Neuronal stem cell (in vitro differentiated cells): ENCODE results near the gene PLCXD3.

Experiments used
- DNase-seq: peaks from one replicate; pipeline ENCODE4 v3.0.0-alpha.2; 2013; ENCODE audit warnings: low spot score
- H2AFZ ChIP-seq: one replicate; pipeline ENCODE4 v1.6.1; 2013; ENCODE audit warnings: mild to moderate bottlenecking, low read length, inconsistent platforms
- H2AK5ac ChIP-seq: 2 replicates; pipeline ENCODE4 v1.6.1; 2013; ENCODE audit warnings: low read depth, mild to moderate bottlenecking, inconsistent platforms, low read length, moderate library complexity, mixed read lengths
- H2BK120ac ChIP-seq: 2 replicates; pipeline ENCODE4 v1.6.1; 2013; ENCODE audit warnings: low read depth, mild to moderate bottlenecking, inconsistent platforms, low read length, moderate library complexity, mixed read lengths
- H2BK12ac ChIP-seq: one replicate; pipeline ENCODE4 v1.6.1; 2013; ENCODE audit warnings: low read length, inconsistent platforms
- H2BK15ac ChIP-seq: 2 replicates; pipeline ENCODE4 v1.6.1; 2013; ENCODE audit warnings: mild to moderate bottlenecking, low read length, inconsistent platforms, mixed read lengths
- H2BK5ac ChIP-seq: one replicate; pipeline ENCODE4 v1.6.1; 2013; ENCODE audit warnings: inconsistent platforms, mild to moderate bottlenecking, low read length, moderate library complexity
- H3K14ac ChIP-seq: one replicate; pipeline ENCODE4 v1.6.1; 2013; ENCODE audit warnings: low read length, inconsistent platforms
- H3K18ac ChIP-seq: 2 replicates; pipeline ENCODE4 v1.6.1; 2013; ENCODE audit warnings: low read length, inconsistent platforms
- H3K23ac ChIP-seq: 2 replicates; pipeline ENCODE4 v1.6.1; 2013; ENCODE audit warnings: low read depth, mild to moderate bottlenecking, mixed read lengths, low read length, inconsistent platforms; ENCODE audit not compliant: poor library complexity
- H3K27ac ChIP-seq: replicated peaks from 3 replicates; pipeline ENCODE4 v1.5.1; 2013; ENCODE audit warnings: low read length, inconsistent platforms
- H3K27me3 ChIP-seq, 3 experiments: 2 replicates each; pipeline ENCODE4 v1.6.1; 2013; ENCODE audit warnings: low read length in 3 of 3, mild to moderate bottlenecking in 2 of 3, inconsistent platforms in 1 of 3, low read depth in 1 of 3, mixed read lengths in 1 of 3, moderate library complexity in 1 of 3; ENCODE audit not compliant: control insufficient read depth in 3 of 3, insufficient read depth in 3 of 3
- H3K36me3 ChIP-seq, 2 donors: replicated peaks in 1 of 2; 2 replicates each; pipeline ENCODE4 v1.6.1; 2013; ENCODE audit warnings: low read length in 2 of 2; ENCODE audit not compliant: control insufficient read depth in 2 of 2, insufficient read depth in 2 of 2
- H3K4ac ChIP-seq: 2 replicates; pipeline ENCODE4 v1.6.1; 2013; ENCODE audit warnings: inconsistent platforms, mild to moderate bottlenecking, low read length, moderate library complexity
- H3K4me1 ChIP-seq, 2 donors: 1 replicate in 1 of 2; 2 replicates in 1 of 2; pipeline ENCODE4 v1.6.1; 2013; ENCODE audit warnings: low read length in 2 of 2, low read depth in 1 of 2; ENCODE audit not compliant: control insufficient read depth in 2 of 2, insufficient read depth in 1 of 2
- H3K4me2 ChIP-seq: one replicate; pipeline ENCODE4 v1.6.1; 2013; ENCODE audit warnings: mild to moderate bottlenecking, low read length, inconsistent platforms; ENCODE audit not compliant: insufficient read depth, poor library complexity, severe bottlenecking
- H3K4me3 ChIP-seq, 2 donors: 2 replicates each; pipeline ENCODE4 v1.5.1; 2013; ENCODE audit warnings: low read length in 2 of 2, mild to moderate bottlenecking in 2 of 2, inconsistent platforms in 1 of 2, moderate library complexity in 1 of 2
- H3K79me1 ChIP-seq: one replicate; pipeline ENCODE4 v1.6.1; 2013; ENCODE audit warnings: low read depth, mild to moderate bottlenecking, inconsistent platforms, low read length, moderate library complexity
- H3K9ac ChIP-seq: one replicate; pipeline ENCODE4 v1.6.1; 2013; ENCODE audit warnings: mild to moderate bottlenecking, low read depth, low read length, inconsistent platforms; ENCODE audit not compliant: poor library complexity
- H3K9me3 ChIP-seq, 2 donors: replicated peaks in 1 of 2; 2 replicates each; pipeline versions ENCODE3 to v1.6.1; 2013; ENCODE audit warnings: low read length in 2 of 2, mild to moderate bottlenecking in 2 of 2, inconsistent platforms in 1 of 2, low read depth in 1 of 2, mixed read lengths in 1 of 2, moderate library complexity in 1 of 2; ENCODE audit not compliant: control insufficient read depth in 2 of 2, insufficient read depth in 1 of 2
- H4K8ac ChIP-seq: one replicate; pipeline ENCODE4 v1.6.1; 2013; ENCODE audit warnings: low read depth, mild to moderate bottlenecking, inconsistent platforms, low read length, moderate library complexity
- H4K91ac ChIP-seq: one replicate; pipeline ENCODE4 v1.6.1; 2013; ENCODE audit warnings: low read length, low read depth, mild to moderate bottlenecking, inconsistent platforms; ENCODE audit not compliant: poor library complexity
- WGBS, 2 donors: extraction: QIAGEN DNeasy Blood & Tissue Kit; methylation state at CpG; one replicate each; pipeline ENCODE4 v1.1.7; 2013; ENCODE audit warnings: missing lambda C conversion rate in 2 of 2, mixed read lengths in 1 of 2; ENCODE audit not compliant: insufficient read length in 2 of 2, insufficient replicate concordance in 1 of 2; ENCODE audit errors: extremely low coverage in 2 of 2; 5-methylcytosine and 5-hydroxymethylcytosine counted together

PLCXD3 gene

DNA sequence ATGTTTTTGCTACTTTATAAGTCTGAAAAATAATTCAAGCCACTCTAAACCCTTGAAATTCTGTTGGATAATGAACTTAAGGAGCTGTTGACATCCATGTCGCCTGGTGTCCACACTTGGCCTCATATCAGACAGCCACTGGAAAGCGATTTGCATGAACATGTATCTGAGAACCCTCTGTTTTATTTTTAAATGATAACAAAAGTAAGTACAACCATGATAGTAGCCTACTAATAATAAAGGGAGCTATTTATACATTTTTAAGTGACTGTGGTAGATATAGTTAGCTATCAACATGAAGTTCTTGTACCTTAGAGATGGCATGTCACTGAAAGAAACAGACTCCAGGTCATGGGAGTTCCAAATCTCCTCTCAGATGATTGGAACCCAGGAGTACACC is 53.3 kb downstream of the PLCXD3 start:
- Histone ChIP-seq H2BK120ac (no peak overlapping the region), H4K91ac (no peak overlapping the region), H2AFZ (no peak overlapping the region), H2BK5ac (no peak overlapping the region), H3K4me1 (no peaks in the 10 kb centered on the region), H3K79me1 (no peaks in the 10 kb centered on the region), H3K9ac (no peak overlapping the region), H3K23ac (no peak overlapping the region), H4K8ac (no peak overlapping the region), H3K4ac (no peak overlapping the region), H3K4me2 (no peak overlapping the region), H3K36me3 (no peaks in the 10 kb centered on the region), H3K4me3 (no peak overlapping the region), H3K18ac (no peak overlapping the region), H3K27ac (no peak overlapping the region), H3K14ac (no peak overlapping the region), H3K9me3 (no peaks in the 10 kb centered on the region), H2BK12ac (no peak overlapping the region), H2BK15ac (no peak overlapping the region), H2AK5ac (no peak overlapping the region), H3K27me3 (no peaks in the 10 kb centered on the region)
- WGBS, 2 donors: no CpG with 5 or more reads among the region's 2 CpGs
- no peak for DNase-seq

DNA sequence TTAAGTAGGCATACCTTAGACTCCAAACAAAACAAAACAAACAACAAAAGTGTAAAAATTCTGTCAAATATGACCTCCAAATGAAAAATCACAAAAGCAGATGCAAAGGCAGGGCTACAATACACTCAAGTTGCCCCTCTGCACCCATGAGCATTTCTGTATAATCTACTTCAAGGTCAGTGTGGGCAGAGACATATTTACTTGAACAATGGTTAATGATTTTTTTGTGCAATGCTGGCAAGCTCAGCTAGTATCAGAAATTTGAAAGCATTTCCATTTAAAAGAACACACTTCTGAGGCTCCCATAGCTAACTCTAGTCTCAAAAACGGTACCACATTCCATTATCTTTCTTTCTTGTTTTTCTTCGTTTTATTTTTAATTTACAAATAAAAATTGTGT is 57.9 kb downstream of the PLCXD3 start:
- Histone ChIP-seq H3K14ac (no peak overlapping the region), H3K4me3 (no peak overlapping the region), H3K18ac (no peak overlapping the region), H4K91ac (no peak overlapping the region), H2AFZ (no peak overlapping the region), H2AK5ac (no peak overlapping the region), H2BK120ac (no peak overlapping the region), H4K8ac (no peak overlapping the region), H3K23ac (no peak overlapping the region), H3K4me2 (no peak overlapping the region), H3K79me1 (no peaks in the 10 kb centered on the region), H3K4me1 (no peaks in the 10 kb centered on the region), H3K36me3 (no peaks in the 10 kb centered on the region), H2BK5ac (no peak overlapping the region), H2BK12ac (no peak overlapping the region), H3K4ac (no peak overlapping the region), H3K27me3 (no peaks in the 10 kb centered on the region), H2BK15ac (no peak overlapping the region), H3K9me3 (no peaks in the 10 kb centered on the region), H3K27ac (no peak overlapping the region), H3K9ac (no peak overlapping the region)
- no peak for DNase-seq
- WGBS, 2 donors: no CpG with 5 or more reads among the region's 2 CpGs

DNA sequence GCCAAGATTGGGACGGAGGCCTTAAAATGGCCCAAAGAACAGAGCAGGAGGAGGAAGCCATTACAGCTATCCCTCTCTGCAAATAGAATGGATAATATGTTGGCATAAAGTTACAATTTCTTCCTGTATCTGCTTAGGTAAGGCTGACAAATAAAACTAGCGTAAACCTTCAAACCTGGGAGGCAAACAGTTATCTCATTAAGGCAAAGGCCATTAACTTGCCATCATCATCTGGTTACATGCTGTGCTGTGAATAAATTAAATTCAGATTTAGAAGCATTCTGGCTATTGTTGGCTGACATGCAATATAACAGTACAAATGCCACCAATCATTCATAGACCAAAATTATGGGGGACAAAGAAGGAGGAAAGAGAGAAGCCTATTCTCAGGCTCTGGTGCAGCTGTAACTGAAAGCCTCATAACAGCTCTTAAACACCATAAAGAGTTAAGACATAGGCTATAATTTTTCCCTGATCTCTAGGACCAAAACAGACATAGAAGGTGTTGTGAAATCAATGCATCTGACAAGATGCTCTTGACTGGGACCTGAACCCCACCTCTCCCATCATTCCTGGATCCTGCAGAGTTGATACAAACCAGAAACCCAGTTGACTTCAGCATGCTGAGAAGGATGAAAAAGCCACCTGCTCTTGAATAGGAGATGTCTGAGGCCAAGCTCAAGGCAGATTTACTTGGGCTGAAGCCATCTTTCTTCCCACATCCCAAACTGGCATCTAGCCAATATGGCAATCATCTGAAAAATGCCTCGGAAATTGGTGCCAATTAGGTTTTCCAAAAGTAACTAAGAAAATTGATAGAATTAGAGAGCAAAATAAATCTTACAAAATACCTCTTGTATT is 62.5 kb downstream of the PLCXD3 start:
- no CpG with 5 or more reads among the region's 3 CpGs for WGBS, 2 donors

DNA sequence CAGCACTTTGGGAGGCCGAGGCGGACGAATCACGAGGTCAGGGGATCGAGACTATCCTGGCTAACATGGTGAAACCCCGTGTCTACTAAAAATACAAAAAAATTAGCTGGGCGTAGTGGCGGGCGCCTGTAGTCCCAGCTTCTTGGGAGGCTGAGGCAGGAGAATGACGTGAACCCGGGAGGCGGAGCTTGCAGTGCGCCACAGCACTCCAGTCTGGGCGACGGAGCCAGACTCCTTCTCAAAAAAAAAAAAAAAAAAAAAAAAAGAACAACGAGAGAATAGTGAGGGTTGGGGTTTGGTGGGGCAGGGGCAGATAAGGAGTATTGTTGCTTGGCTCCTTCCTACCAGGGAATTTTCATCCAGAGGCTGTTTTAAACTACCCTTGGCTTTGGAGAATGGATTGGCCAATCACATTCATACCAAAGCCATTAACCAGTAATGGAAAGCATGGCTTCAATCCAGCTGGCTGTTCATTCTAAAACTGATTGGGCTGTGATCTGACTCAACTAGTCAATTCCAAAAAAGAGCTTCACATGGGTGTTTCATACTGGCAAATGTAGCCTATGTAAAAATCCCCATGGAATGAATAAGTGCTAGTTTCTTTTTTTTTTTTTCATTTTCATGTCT is 64.4 kb downstream of the PLCXD3 start:
- H3K9me3 ChIP-seq: no peaks in the 10 kb centered on the region
- no peak overlapping the region for H2AK5ac ChIP-seq
- H4K8ac ChIP-seq: no peak overlapping the region
- no peaks in the 10 kb centered on the region for H3K27me3 ChIP-seq
- H2AFZ ChIP-seq: no peak overlapping the region
- no peak overlapping the region for H2BK12ac ChIP-seq
- H3K4me3 ChIP-seq: no peak overlapping the region
- H3K23ac ChIP-seq: no peak overlapping the region
- no peak overlapping the region for H2BK15ac ChIP-seq
- no peaks in the 10 kb centered on the region for H3K4me1 ChIP-seq
- H3K18ac ChIP-seq: no peak overlapping the region
- WGBS, 2 donors: no CpG with 5 or more reads among the region's 16 CpGs
- no peak overlapping the region for H2BK120ac ChIP-seq
- DNase-seq: no peak
- no peaks in the 10 kb centered on the region for H3K79me1 ChIP-seq
- H3K9ac ChIP-seq: no peak overlapping the region
- H3K36me3 ChIP-seq: no peaks in the 10 kb centered on the region
- H2BK5ac ChIP-seq: no peak overlapping the region
- no peak overlapping the region for H3K27ac ChIP-seq
- no peak overlapping the region for H4K91ac ChIP-seq
- no peak overlapping the region for H3K4ac ChIP-seq
- no peak overlapping the region for H3K4me2 ChIP-seq
- no peak overlapping the region for H3K14ac ChIP-seq

More for the DNA sequence above, 62.5 kb downstream of the PLCXD3 start:
- no peak overlapping the region for H3K27ac ChIP-seq
- no peaks in the 10 kb centered on the region for H3K4me1 ChIP-seq
- no peaks in the 10 kb centered on the region for H3K36me3 ChIP-seq
- no peak overlapping the region for H3K4me3 ChIP-seq
- H3K79me1 ChIP-seq: no peaks in the 10 kb centered on the region
- no peak overlapping the region for H3K23ac ChIP-seq
- no peak overlapping the region for H3K4ac ChIP-seq
- H2BK12ac ChIP-seq: no peak overlapping the region
- no peaks in the 10 kb centered on the region for H3K9me3 ChIP-seq
- no peak overlapping the region for H2BK5ac ChIP-seq
- H2AFZ ChIP-seq: no peak overlapping the region
- no peak overlapping the region for H3K14ac ChIP-seq
- H4K8ac ChIP-seq: no peak overlapping the region
- H4K91ac ChIP-seq: no peak overlapping the region
- H3K9ac ChIP-seq: no peak overlapping the region
- H3K18ac ChIP-seq: no peak overlapping the region
- H2BK15ac ChIP-seq: no peak overlapping the region
- H3K4me2 ChIP-seq: no peak overlapping the region
- H2AK5ac ChIP-seq: no peak overlapping the region
- no peak for DNase-seq
- no peak overlapping the region for H2BK120ac ChIP-seq
- H3K27me3 ChIP-seq: no peaks in the 10 kb centered on the region
